Esophagus muscularis mucosa (tissue), 3 donors: Measurements from ENCODE around the gene ZBTB11.

Source experiments
- CTCF ChIP-seq, 3 experiments: fragments of 200-600 bp in 2 of 3; fragments of 450-650 bp in 1 of 3; sonication (generic) in 2 of 3; IDR thresholded peaks; one replicate each; pipeline ENCODE4 v1.5.1; 2017 to 2019; ENCODE audit warnings: antibody characterized with exemption in 3 of 3, mild to moderate bottlenecking in 2 of 3, moderate library complexity in 1 of 3
- POLR2A ChIP-seq: fragments of 450-650 bp; IDR thresholded peaks from one replicate; pipeline ENCODE4 v1.6.1; 2017; ENCODE audit warnings: antibody characterized with exemption, moderate library complexity, mild to moderate bottlenecking, low read depth
- POLR2AphosphoS5 ChIP-seq, 2 donors: sonication (generic); formaldehyde crosslinking; IDR thresholded peaks; one replicate each; pipeline ENCODE4 v1.6.1; 2017; ENCODE audit warnings: antibody characterized with exemption in 2 of 2

GRCh38 chr3:101725194-101725889 is 48.4 kb upstream of the ZBTB11 start:
- TF ChIP-seq POLR2A = no peak
- no peak for TF ChIP-seq CTCF (IDR thresholded peaks at IDR 0.05)
- TF ChIP-seq POLR2AphosphoS5 (IDR thresholded peaks at IDR 0.05) = no peak
